HG02623 (cell line): ENCODE results near the gene SLC35E3.
A peak's percentile ranks its signal among the peaks of the same experiment; 100 is the strongest.

Source experiments
- ATAC-seq: cut with Tn5 transposase; IDR thresholded peaks from one replicate; pipeline ENCODE4 v1.9.1; 2021; ENCODE audit warnings: moderate library complexity; ENCODE audit not compliant: unreplicated experiment

The SLC35E3 gene

DNA sequence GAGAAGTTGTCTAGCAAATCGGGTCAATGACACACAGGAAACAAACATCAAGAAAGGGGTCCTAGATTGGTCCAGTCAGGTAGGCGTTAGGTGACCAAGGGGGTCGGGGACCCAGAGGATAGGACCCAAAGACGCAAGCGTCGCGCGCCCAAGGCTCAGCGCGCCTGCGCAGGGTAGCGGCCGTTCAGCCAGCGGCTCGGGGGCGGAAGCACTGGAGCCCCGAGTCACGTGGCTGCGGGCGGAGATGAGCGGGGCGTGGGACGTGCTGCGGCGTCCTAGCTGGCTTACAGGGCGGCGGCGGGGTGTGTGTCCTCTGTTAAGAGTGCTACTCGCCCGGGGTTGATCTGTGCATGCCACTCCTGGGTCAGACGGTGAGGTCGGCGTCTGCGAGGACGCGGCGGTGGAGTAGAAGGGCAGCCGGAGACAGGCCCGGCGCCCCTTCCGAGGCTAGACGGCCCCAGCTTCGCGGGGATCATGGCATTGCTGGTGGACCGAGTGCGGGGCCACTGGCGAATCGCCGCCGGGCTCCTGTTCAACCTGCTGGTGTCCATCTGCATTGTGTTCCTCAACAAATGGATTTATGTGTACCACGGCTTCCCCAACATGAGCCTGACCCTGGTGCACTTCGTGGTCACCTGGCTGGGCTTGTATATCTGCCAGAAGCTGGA is at the start of gene SLC35E3:
Gene SLC35E3, plus strand, starts transcription at position 273 of the 668 bp plus-strand sequence. Its CDS starts 202 bp downstream, at position 475.
- peak; percentile 97 for ATAC-seq

DNA sequence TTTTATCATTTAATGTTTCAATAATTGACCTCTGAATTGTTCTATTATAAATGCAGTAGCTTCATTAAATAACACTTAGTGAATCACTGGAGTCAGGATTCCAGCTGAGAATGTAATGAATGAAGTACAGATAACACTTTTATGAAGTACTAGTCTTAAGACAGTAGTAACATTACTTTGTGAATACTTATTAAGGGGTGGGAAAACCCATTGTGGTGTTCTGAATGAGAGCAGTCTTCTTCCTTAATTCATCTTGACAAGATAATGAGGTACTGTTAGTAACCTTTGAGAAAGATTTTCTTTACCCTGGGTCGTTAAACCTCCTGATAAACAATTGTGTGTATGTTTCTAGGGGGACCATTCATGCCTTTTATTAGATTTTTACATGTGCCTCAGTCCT is 46.5 kb upstream of the SLC35E3 start:
- ATAC-seq = no peak

DNA sequence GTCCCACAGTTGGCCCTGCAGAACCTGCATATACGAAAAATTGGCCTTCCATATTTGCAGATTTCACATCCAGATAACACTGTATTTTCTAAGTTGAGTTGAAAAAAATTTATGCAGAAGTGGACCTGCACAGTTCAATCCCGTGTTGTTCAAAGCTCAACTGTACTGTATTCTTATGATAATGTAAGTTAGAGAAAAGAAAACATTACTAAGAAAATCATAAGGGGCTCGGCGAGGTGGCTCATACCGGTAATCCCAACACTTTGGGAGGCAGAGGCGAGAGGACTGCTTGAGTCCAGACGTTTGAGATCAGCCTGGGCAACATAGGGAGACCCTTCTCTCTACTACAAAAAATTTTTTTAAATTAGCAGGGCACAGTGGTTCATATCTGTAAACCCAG is 18.2 kb upstream of the SLC35E3 start:
- no peak for ATAC-seq

DNA sequence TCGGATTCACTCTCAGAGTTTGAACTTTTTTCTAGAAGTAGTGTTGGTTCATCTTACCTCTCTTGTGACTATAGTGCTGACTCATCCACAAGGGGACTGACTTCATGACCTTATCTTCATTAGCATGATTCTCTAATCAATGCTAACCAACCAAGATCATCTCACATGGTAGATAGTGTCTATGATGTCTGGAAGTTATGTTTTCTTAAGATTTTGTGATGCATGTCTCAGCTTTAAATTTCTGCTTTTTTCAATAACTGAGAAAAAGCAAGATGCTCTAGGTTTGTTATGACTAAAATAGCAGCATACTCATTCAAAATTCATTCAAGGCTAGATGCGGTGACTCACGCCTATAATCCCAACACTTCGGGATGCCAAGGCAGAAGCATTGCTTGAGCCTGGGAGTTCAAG is 12.3 kb upstream of the SLC35E3 start:
- no peak for ATAC-seq

DNA sequence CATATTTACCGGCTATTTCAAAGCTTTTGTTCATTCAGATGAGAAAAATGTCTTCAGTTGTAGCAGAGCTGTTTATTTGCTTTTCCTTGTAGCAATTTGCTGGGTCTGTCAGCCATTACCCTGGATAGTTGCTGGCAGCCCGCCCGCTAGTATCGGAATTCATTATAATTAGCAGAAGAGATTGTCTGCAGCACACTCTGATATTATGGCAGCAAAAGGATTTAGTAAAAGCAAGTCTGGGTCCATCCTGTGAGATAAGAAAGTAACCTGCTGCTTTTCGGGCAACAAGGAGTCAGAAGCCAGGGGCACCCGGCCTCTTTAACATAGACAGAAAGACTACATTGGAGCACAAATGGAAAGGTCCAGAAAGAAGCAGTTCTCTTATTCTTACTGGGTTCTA is 6.1 kb upstream of the SLC35E3 start:
- no peak for ATAC-seq

DNA sequence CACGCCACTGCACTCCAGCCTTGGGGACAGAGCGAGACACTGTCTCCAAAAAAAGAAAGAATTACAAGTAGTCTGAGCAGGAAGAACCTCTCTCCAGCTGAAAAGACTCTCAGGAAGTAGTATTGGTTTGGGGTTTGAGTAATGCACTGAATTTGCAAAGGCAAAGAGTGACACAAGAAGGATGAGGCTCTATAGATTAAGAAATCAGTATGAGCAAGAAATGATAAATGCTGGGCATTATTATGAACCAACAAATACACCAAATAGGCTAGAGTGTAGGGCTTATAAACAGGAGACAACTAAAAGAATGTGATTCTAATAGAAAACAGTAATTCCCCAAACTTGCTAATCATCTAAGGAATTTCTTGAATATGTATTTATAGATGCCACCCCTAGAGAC is 2.6 kb upstream of the SLC35E3 start:
- no peak for ATAC-seq

DNA sequence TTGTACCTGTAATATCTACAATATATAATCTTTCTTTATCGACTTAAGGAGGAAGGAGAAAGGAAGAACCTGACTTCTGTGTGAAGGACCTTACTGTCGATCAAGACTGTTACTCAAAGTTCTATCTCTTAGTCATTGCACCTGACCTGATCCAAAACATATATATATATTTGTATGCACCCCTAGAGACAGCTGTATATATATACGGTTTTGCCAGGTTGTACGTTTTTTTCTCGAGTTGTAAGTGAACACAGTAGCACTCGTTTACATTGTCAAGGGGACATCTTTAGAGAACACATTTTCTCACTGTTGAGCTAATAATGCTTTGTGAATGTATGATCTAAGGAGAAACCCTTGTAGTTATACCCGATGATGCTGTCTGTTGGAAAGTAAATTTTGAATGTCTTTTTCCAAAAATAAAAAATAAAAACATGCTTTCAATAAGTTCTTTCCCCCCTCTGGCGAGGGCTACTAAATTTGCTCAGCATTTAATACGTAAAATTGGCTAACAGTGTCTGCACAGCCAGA is 536 bp upstream of the SLC35E3 start:
- ATAC-seq = no peak

DNA sequence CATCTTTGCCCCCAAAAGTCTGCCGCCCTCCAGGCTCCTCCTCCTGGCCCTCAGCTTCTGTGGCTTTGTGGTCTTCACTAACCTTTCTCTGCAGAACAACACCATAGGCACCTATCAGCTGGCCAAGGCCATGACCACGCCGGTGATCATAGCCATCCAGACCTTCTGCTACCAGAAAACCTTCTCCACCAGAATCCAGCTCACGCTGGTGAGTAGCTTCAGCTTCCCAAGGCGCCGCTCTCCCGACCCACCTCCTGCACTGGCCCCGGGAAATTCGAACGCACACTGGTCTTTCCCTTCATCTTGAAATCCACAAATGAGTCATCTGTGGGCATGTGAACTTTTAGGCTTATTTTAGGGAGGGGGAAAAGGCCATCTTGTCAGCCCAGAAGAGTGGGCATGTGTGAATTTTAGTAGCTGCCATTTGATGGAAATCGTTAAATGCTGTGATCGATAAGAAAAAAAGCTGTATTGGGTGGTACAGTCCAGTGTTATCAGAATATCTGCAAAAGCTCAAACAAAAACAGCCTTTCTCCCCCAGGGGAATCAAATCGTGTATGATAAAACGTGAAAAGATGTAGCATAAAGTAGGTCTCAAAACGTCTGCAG is 700 bp downstream of the SLC35E3 start:
- ATAC-seq = peak; percentile 23

DNA sequence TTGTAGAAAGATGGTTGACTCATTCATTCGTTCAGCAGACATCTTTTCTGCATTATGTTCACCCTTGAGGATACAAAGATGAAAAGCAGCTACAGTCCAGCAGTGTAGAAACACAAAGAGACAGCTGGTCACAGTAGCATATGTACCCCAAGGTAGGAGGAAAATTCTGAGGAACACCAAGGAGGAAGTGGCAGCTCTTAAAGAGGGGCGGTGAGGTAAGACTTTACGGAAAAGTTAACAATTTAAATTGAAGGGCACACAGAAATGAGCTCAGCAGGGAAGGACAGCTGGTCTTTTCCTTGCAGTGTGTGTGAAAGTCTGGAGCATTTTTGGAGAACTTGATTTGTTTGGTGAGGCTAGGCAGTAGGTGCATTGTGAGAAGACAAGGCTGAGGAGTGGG is 3.5 kb downstream of the SLC35E3 start:
- ATAC-seq = no peak

DNA sequence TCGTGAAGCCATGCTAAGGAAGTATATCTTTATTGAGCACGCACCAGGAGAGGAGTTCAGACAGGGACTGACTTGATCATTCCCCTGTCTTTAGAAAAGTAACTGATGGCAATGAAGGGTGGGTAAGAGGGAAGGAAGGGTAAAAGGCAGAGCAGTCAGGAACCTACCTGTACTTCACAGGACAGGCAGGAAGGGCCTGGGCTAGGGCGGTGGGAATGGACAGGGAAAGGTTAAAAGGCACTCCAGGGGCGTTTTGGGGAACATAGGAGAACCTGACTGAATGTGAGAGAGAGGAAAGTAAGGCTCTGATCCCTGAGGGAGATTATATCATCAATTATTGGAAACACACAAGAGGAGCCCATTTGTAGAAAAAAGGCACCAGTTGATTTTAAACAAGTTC is 3.9 kb downstream of the SLC35E3 start:
- ATAC-seq = no peak

DNA sequence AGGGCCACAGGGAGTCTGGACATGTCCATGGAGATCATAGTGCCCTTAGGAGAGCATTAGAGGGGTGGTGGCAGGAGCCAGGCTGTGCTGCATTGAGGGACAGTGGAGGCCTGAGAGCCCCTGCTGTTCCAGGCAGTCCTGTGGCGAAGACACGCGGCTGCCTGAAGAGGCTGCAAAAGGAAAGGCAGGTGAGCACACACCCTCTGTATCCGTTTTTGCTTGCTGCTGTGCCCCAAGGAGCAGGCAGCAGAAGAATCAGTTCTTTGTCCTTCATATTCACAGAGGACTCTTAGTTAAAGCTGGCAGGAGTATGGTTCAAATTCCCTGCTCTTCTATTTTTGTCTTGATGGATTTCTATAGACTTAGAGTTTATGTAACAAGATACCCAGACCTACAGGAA is 4.5 kb downstream of the SLC35E3 start:
- ATAC-seq = no peak

DNA sequence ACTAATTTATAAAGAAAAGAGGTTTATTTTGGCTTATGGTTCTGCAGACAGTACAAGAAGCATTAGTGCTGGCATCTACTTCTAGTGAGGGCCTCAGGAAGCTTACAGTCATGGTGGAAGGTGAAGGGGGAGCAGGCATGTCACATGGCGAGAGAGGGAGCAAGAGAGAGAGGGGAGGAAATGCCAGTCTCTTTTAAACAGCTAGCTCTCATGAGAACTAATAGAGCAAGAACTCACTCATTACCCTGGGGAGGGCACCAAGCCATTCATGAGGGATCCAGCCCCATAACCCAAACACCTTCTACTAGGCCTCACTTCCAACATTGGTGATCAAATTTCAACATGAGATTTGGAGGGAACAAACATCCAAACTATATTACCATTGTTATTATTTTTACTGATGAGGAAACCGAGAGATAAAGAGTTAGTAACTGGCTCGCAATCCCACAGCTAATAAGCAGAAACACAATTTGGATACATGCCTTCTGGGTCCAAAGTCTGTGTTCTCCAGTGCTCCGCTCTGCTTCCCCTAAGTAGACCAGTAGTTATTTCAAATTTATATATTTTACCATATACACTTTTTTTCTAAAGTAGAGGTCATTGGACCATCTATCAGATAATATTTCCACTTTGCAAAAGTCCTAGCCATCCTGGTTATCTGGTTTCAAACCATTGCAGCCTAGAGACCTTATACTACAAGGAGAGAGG is 9.7 kb downstream of the SLC35E3 start:
- no peak for ATAC-seq

DNA sequence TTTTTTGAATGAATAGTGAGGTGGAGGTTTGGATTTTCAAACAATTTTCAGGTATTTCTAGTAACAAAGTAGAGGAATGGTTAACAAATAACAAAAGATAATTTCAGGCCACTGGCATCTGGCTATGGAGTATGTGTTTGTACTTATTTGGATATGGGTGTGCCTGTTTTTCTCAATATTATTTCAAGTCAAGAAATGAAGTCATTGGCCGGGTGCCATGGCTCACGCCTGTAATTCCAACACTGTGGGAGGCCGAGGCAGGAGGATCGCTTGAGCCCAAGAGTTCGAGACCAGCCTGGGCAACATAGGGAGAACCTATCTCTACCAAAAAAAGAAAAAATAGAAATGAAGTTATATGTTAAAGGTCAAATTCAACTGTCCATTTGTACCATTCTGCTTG is 13.9 kb downstream of the SLC35E3 start:
- no peak for ATAC-seq

DNA sequence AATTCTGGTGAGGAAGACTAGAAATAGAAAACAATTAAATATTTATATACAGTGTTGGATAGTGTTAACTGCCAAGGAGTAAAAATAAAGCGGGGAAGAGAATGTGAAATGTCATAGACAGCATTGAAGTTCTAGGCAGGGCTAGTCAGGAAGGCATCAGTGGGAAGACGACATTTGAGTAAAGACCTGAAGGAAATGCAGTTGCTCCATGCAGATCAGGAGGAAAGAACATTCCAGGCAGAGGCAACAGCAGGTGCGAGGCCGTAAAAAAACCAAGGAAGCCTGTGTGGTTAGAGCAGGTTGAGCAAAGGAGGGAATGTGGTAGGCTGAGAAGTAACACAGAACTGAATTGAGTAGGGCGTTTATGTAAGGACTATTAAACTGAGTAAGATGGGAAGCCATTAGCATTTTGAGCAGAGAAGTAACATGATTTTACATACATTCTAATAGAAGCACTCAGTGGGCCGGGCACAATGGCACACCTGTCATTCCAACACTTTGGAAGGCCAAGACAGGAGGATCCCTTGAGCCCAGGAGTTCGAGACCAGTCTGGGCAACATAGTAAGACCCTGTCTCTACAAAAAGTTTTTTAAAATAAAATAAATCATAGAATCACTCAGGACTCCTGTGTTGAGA is 14.9 kb downstream of the SLC35E3 start:
- no peak for ATAC-seq

DNA sequence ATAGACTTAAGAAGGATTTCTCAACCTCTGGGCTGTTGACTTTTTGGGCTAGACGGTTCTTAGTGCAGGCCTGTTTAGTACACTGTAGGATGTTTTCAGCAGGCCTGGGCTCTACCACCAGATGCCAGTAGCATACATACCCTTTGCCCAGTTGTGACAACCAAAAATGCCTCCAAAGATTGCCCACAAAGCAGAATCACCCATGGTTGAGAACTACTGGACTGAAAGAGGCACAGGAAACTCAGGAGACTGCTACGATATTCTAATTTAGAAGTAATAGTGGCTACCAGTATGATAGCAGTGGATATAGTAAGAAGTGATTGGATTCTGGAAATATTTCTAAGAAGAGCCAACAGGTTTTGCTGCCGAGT is 15.5 kb downstream of the SLC35E3 start:
- ATAC-seq = no peak

DNA sequence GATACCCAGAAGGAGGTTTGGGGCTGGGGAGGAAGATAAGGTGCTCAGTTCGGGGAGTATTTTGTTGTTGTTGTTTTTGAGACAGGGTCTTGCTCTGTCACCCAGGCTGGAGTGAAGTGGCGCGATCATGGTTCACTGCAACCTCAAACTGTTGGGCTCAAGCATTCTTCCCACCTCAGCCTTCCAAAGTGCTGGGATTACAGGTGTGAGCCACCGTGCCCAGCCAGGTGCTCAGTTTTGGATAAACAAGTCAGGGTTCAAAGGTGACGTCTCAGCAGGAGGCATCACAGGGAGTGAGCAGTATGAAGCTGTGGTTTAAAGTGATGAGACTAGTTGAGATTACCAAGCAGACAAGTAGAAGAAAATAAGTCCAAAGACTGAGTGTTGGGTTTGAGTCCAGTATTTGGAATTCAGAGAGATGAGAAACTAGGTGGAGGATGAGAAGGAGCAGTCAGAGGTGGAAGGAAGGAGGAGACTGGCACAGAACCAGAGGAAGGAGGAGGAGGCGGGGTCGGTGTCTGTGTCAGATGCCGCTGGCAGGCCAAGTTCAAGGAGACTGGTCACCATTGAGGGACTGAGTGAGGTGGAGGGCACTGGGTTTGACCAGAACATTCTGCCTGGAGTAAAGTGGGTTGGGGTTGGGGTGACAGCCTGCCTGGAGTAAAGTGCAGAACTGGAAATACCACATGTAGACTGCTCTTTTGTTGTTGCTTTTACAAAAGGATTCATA is 16.1 kb downstream of the SLC35E3 start:
- ATAC-seq = no peak

DNA sequence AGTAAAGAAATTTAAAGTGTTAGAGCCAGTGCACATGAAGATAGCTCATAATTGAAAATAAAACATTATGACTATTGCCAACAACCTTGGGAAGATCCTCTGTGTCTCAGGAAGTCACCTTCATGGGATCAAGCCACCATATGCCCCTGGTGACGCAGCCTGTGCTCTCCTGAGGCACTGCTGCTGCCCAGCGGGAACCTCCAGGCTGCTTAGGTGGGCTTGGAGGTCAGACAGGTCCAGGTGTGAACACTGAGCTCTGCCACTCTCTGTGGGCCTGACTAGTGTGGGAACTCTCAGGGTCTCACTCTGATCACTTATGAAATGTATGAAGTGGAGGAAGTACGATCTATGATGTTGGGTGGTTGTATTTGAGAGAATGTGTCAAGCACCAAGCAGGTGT is 16.7 kb downstream of the SLC35E3 start:
- no peak for ATAC-seq

DNA sequence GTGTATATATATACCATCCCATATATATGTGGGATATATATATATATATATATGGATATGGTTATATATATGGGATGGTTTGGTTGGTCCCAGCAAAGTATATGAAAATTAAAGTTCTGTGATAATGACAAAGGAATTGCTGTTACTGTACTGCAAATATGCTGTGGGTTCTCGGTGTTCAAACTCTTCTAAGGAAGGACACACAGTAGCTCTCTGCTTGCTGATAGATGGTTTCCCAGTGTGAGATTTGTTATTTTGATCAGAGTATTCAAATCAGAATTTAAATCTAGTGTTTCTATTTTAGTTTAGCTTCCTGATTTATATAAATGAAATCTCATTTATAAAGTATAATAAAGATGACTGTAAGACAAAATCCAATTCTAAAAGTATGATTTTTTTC is 19.7 kb downstream of the SLC35E3 start:
- ATAC-seq = no peak

DNA sequence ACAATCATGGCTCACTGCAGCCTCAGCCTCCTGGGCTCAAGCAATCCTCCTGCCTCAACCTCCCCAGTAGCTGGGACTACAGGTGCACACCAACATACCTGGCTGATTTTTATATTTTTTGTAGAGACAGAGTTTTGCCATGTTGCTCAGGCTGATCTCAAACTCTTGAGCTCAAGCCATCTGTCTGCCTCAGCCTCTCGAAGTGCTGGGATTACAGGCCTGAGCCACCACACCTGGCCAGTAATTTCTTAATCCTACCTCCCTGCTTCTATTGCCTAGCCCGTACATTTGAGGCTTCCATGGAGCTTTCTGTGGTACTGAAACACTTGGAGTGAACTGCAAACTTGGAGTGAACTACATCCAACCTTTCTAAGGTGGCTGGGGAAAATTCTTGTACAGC is 20.7 kb downstream of the SLC35E3 start:
- ATAC-seq = no peak

DNA sequence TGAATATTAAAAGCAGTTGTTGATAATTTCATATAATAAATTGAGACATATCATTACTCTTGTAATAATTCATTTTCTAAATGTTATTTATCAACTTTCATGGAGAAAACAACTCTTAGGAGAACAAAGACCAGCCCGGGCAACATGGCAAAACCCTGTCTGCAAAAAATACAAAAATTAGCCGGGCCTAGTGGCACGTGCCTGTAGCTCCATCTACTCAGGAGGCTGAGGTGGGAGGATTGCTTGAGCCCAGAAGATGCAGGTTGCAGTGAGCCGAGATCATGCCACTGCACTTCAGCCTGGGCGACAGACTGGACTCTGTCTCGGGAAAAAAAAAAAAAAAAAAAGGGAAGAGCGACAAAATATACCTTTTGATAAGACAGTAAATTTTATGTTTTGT is 21.2 kb downstream of the SLC35E3 start:
- no peak for ATAC-seq

DNA sequence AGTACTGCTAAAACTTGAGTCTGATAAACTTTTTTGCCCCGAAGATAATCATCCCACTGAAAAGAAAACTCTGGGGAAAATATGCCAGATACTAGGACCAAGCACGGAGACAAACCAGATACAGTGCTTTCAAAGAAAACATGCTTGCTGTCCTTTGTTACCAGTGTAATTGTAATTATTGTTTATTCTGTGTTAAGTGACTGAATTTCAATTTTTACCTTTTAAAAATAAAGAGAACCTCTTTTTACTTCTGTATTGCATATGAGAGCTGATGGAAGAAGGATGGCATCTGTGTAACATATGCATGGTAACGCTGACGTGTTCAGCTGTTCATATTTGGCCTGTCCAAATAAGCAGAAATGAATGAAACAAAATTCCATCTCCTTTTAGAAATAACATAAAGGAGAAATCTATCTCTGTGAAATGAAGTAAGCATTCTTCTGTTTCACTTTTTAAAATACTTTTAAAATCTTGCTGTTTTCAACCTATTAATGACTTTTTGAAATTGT is 22.5 kb downstream of the SLC35E3 start:
- no peak for ATAC-seq
